T-helper 1 cell treated with Interleukin-12 subunit alpha and Interleukin-12 subunit beta and Interleukin-4 antibody, amounts not matched to agents 30 ng/mL and 1 ng/mL, for 36 hours (primary cell): ENCODE measurements around the gene PHACTR3. TPM values are rescaled to one million over a fixed set of nuclear protein-coding genes. Genes with fewer than 3 reads are reported as not detected.
"Not testable (repeated sequence)": the region's sequence is repeated elsewhere in the genome, so short reads cannot be mapped to it uniquely, and the experiment has no call there.

Experiments
- intact Hi-C: fragments of 100-400 bp; cut with micrococcal nuclease; formaldehyde crosslinking; loops from one replicate; pipeline ENCODE4 v1.15.1; 2024
- total RNA-seq: library from RNA; stranded (reverse); gene quantifications from 2 replicates; pipeline ENCODE4 v1.2.3, GENCODE V29; 2022

The PHACTR3 gene
- total RNA-seq, 1 donor from 2014 or later, result not detected

DNA sequence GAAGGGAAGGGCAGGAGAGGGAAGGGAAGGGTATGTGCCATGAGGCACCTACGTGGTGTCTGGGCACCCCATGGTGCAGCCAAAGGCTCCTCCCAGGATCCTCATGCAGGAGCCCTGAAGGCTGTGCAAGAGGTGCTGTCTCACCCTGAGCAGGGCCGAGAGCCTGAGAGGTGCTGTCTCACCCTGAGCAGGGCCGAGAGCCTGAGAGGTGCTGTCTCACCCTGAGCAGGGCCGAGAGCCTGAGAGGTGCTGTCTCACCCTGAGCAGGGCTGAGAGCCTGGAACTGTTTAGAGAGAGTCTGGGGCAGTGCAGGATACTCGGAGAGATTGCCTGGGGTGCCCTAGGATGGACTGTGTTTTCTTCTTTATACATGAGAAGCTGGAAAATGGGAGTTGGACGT, 14.2 kb downstream of the PHACTR3 start:
- intact Hi-C loops, result not testable (repeated sequence)

DNA sequence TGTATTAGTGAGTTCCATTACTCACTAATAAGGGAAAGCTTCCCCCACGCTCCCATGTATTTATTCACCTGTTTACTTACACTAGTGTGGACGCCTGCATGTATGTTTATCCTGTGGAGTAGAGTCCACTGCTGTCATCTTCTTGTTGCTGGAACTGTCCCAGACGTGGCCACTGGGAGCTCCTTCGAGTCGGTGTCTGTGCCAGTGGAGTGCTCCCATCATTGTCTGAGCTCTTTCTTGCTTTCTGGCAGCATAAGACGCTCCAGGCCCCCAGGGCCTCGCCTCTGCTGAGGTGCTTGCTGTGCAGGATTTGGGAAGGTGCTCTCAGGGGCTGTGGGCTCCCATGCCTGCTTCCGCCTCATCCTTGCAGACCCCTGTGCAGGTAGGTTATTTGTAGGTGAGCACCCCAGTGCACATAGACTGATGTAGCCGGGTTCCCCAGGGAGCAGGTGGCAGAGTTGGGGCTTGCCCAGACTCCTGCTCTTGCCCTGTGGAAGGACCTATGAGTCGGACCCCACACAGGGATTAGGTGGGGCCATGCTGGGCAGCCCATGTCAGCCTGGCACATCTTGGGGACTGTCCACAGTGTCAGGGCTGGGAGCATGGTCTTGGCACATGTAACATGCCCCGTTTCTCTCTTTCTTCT, 16.6 kb downstream of the PHACTR3 start:
- intact Hi-C loops, result no loop called here

DNA sequence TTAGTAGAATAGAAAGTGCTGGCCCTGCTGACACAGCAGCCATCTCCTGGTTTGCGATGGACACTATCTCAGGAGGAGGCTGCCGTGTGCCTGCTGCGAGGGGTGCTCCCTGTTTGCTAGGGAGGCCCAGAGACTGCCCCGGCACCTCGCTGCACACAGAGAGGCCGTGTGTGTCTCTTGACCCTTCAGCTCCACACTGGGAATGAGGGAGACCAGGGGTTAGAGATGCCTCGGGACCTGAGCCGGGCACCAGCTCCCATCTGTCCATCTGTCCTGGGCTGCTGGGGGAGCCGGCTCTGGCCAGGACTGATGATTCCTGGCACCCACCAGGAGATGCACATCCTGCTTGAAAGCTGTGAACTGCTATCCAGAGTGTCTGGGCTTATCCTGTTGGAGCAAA, 18.2 kb downstream of the PHACTR3 start:
- intact Hi-C loops, result no loop called here

DNA sequence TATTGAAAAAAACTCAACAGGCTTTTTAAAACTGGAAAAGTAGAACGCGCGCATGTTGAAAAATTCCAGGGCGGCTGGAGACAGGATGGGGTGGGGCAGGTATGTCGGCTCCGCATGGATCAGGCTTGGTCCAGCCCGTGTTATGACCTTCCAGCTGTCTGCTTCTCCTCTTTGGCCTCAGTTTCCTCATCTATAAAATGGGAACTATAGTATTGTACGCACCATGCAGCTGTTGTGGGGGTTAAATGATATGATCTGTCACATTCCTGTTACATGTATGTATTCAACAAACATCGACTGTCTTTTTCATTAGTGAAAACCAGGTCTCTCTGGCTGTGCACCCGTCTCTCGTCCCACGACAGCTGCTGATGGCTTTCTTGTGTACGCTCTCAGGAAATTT, 18.8 kb downstream of the PHACTR3 start:
- intact Hi-C loops, result no loop called here

DNA sequence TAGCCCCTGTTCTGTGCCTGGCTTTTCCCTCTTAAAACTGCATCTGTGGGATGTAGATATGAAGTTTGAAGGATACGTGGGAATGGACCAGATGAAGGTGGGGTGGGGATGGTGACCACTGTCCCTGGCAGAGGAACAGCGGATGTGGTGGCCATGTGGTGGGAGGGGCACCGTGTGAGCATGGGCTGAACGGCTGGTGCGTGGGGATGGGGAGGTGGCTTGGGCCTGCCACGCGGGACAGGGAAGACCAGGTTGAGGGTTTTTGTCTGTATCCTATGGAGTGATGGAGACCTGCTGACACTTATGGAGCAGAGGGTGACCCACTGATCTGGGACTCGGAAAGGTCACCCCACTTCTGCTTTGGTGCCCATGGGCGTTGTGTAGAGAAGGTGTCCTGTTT, 19.2 kb downstream of the PHACTR3 start:
- intact Hi-C loops, result no loop called here

DNA sequence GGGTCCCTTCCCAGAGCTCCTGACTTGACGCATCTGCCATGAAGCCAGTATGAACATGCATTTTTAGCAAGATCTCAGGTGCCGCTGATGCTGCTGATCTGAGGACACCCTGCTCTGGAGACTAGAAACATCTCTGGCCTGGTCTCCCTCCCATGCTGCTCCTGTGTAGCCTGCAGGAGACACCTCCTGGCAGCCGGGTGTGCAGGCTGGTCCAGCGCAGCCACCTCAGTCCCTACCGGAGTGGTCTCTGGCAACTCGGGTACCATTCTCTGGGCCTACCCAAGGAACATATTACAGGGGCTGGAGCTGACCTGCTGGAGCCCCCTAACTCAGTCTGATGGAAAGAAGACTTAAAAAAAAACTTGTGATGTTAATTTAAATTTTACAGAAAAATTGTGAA, 20.1 kb downstream of the PHACTR3 start:
- intact Hi-C loops, result no loop called here

DNA sequence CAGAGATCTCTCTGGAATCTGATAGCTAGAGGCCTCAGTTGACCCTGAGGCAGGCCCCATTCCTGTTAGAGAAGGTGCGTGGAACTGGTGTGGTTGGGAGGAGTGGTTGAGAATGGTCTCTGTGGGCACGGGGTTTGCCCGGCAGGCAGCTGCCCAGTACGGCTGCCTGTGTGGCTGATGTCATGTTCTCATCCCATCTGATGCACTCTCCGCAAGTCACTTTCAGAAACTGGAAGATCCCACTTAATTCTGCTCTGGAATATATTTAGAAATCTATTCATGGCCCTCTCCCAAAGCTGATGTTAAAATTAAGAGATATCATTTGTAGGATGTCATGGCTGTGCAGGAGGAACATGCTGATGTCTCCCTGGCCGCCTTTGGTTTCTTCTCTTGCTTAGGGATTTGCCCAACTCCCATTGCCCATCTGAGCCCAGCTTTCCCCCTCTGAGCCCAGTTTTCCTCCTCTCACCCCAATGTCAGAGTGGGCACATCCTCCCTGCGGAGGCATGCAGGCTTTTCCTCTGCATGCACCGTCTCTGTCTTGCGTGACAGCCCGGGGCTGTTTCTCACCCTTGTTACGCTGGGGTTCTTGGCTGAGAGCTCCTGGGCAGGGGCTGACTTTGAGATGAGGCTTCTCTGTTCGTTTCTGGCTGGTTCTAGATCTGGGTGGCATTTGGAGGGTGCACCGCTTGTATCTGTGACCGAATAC, 21.0 kb downstream of the PHACTR3 start:
- intact Hi-C loops, result no loop called here

DNA sequence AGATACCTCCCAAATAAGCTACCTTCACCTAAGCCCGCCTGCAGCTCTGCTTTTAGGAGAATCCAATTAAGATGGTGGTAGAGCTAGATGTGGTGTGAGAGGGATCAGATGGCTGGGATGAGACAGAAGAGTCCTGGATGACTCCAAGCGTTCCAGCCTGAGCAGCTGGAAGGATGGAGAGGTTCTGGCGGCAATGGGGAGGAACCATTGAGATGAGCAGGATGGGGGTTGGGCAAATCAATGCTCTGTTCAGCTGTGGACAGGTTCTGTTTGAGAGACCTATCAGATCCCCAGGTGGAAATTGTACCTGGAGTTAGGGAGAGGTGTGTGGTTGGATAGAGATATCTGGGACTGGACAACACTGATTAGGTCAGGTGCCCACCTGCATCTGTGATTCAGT, 23.0 kb downstream of the PHACTR3 start:
- intact Hi-C loops, result no loop called here

DNA sequence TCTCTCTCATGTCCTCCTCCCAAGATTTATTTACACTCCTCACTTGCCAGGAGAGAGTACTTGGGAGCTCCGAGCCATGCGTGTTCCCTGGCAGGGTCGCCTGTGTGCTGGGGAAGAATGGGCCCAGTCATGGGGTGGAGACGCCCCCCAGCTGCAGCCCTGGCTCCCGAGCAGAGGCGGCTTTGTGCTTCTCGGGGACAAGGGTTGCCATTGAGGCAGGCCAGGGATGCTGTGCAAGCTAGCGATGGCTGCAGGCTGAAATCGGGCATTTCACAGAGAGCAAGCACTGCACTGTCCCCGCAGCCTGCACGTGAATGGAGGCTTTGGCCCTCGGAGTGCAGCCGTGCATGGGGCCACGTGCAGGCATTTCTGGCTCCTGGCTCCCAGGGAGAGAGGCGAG, 23.8 kb downstream of the PHACTR3 start:
- intact Hi-C loops, result no loop called here

DNA sequence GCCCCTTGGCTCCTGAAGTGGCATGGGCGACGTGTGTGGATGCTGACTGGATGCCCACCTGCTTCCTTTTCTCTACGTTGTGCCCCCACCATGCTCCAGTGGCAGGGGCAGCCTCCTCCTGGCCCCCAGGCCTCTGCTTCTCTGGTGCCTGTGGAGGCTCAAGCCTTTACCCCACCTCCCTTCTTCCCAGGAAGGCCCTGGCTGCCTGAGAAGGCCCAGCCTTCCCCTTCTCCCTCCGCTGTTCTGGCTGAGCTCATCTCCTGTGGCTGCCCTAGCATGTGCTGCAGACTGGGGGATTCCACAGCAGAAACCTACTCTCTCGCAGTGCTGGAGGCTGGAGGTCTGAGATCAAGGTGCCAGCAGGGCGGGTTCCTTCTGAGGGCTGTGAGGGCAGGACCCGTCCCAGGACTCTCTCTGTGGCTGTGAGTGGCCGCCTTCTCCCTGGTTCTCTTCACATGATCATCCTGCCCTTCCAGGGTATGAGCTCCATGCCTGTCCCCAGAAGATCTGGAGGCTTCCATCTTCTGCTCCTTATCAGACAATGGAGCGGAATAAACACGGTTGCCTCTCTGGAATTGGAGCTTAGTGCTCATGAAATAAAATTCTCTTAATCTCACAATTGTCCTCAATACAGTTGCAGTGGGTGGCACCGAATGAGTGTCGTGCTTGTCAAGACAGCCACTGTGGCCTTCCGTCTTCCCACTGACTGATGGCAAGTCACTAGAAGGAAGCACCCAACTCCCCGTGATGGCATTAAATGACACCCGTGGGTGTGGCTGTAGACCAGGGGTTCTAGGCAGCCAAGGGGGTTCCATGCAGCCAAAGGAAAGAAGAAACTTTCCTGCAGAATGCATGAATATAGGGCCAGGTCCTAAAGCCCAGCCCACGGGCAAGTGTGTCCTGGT, 25.1 kb downstream of the PHACTR3 start:
- intact Hi-C loops, result no loop called here

DNA sequence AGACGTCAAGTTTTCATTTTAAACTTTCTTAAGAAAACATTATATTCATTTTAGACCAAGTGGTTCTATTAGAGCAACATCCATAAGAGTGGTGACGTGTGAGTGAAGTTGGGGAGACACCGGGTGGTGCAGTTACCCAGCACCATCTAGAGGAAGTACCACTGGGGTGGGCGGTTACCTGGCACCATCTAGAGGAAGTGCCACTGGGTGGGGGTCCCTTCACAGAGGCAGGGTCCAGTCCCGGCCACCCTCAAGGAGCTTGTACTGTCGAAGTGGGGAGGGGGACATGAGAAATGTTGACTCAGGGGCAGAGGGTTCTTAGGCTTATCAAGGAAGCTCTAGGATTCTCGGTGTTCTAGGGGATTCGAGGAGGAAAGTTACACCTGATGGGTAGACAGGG, 26.2 kb downstream of the PHACTR3 start:
- intact Hi-C loops, result no loop called here

DNA sequence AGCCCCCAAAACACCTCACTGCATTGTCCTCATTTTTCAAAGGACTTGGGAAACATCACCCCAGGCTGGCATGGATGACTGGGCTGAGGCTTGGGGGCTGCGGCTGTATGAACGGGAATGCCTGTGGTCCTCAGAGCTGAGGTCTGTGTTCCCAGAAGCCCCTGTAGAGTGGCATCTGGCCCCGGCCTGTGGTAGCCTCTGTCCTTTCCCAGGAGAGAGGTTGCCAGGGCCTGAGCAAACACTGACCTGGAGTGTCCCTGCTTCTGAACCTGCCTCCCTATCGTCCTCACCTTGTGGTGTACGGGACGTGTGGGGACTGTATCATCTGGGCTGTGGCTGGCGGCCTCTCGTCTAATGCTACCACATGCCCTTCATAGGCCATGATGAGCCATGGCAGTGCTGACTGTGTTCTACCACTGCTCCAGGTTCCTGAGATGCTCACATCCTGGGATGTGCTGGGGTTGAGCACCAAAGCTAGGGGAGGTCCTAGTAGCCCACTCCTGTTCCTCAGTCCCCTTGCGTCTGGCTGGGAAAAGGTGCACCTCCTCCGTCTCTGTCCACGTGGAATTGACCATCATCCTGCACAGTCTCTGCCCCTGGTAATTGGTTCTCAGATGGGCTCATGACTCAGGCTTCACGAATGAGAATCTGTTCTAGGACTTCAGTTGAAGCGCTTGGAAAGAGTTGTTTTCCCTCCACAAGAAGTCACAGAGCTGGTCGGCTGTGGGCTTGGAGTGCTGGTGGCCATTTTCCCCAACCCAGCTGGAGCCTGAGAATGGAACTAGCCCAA, 27.6 kb downstream of the PHACTR3 start:
- intact Hi-C loops, result no loop called here

DNA sequence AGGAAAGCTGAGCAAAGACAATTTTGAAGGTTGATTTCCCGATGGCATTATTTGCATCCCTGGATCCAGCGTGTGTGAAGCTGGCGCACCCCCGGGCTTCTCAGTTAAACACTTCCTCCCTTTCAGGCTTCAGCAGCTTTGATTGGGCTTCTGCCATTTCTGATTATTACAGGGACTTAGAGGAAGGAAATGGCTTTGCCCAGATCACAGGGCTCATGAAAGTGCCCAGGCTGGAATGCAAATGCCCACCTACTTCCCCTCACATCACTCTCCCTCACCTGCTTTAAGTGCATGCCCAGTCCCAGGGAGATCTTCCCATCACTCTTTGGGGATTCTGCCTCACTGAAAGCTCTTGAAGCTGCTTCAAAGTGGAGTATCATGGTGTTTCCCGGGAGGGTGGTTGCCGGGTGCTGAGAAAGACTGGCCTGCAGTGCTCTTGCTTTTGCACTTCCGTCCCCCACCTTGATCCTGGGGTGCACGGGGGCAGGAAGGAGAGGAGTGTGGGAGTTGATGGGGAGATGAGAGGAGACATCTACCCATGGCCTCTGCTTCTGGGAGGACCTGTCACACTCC, 28.3 kb downstream of the PHACTR3 start:
- intact Hi-C loops, result no loop called here

DNA sequence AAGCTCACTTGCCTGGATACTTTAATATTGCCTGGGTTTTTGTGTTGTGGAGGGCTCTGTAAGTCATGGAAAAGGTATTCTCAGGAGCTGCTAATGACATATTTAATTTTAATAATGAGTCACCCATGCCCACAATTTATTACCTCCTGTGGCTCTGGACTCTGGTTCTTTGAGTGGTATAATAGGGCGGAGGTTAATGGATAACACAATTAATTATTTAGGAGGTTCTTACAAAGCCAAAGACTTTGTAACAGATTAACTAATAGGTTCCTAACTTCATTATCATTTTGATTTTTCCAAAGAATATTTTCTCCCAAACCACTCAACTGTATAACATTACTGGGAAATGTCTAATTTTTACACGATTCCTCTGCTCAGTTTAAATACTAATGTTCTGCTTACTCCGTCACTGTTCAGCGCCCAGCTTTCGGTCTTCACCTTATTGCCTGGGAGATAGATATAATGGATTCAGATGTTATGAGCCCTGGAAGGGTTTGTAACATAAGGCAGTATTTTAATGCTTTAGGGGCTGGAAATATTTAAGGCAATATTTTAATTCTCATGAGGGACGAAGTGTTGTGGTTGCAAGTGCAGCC, 29.4 kb downstream of the PHACTR3 start:
- intact Hi-C loops, result no loop called here

DNA sequence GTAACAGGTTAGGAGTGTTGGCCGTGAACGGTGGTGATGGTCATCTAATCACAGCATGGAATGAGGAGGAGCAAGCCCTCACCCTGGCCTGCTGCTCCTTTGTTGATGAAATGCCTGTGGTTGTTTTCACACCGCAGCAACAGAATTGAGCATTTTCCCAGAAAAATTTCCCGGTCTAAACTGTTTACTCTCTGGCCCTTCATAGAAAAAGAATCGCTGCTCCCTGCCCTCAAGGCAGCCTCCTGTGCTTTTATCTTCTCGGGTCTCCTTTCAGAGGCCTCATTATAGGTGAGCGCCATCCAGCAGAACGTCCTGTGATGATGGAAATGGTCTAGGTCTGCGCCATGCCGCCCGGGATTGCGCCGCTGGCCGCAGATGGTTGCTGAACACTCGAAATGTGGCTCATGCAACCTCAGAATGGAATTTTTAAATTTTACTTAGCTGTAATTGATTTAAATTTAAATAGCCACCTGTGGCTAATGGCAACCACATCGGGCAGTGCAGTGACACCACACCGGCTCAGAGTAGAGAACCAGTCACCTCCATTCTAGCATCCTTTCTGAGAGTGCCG, 30.2 kb downstream of the PHACTR3 start:
- intact Hi-C loops, result no loop called here

DNA sequence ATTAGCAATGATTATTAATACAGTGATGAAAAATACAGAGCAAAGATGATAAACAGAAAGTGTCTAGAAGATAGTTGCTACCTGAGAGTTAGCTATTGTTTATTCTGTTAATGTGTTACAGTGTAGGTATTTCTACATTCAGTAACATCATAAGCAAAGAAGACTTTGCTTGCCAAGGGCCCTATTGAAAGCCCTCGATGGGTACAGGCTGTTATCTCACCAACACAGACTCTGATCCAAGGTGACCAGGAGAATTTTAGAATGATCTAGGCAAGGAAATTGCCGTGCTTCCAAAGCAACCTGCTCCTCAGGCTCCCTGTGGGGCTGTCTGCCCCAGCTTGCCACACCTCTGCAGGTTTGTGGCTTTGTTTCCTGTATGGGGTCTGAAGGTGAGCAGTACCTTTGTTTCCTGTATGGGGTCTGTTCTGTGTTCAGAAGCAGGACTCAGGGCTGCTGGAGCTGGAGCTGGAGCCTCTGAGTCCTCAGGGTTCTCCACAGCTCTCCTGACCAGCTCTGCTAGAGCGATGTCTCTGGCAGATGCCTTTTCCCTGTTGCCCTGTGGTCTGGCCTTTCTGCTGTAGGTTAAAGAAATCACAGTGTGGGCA, 32.5 kb downstream of the PHACTR3 start:
- intact Hi-C loops, result no loop called here

DNA sequence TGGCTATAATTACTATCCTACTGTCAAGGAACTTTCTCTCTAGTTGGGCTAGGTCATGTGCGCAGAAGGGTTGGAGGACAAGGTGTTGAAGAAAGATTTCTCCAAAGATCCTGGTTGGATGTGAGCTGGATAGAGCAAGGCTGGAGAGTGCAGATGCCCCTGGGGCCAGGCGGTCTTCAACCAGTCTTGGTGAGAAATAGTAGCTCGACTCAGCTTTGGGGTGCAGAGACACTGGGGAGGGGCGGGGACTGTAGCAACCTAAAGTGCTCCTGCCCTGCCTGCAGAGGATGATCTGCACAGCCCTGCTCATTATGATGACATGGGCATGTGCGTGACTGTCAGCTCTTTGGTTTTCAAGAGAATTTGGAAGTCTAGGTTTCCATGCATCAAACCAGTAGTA, 35.9 kb downstream of the PHACTR3 start:
- intact Hi-C loops, result no loop called here

DNA sequence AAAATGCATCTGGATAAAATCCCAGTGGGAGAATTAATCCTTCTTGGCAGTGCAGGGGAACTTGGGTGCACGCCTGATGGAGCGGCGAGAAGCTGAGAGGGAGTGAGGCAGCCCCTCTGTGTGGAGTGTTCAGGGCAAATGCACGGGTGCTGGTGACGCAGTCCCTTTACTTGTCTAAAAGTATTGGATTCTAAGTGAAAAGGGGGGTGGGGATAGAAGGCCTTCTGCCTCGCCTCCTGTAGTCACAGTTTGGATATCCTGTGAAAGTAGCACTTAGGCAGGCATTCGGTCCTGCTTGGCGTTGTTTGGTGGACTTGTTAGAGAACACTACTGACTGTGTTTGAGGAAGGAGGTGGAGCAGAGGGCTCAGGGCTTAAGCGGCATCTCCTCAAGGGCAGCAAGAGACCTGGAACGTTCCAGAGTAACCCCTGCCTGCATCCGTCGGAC, 39.3 kb downstream of the PHACTR3 start:
- intact Hi-C loops, result no loop called here

DNA sequence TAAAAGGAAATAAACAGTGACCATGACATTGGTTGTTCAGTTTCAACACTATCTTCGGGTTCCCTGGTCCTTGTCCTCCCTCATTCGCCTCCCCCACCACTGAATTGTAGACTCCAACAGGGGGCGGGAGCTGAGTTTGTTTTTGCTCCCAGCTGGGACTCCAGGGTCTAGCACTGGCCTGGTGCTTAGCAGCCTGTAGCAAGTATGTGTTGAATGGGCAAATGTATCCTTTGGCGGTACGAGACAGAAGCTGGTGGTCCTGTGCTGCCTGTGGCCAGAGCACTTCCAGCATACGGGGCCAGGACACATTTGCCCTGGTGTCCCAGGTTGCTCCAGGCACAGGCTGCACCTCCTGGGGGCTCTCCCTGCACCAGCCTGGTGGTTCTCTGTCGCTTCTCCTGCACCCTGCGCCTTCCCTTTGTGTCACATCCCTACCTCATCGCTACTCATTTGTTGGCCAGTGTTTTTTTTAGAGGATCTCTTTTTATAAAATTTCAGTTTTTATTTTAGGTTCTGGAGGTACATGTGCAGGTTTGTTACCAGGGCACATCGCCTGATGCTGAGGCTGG, 40.1 kb downstream of the PHACTR3 start:
- intact Hi-C loops, result no loop called here

DNA sequence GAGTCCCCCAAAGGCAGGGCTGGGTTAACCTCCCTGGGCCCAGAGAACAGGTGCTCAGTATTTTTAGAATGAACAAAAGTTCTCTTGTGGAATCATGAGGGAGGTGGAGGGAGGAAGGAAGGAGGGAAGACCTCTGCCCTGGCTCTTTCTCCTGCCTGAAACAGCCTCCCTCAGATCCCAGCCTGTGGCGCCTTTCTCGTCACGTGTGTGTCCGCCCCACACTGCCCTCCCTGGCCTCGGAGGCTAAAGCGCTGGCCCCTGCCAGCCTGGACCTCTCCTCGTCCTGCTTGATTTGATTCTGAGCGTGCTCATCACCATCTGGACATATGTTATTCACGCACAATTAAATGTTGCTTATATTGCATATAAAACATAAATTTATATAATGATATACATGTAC, 40.9 kb downstream of the PHACTR3 start:
- intact Hi-C loops, result no loop called here
